ENCODE measurements around the gene LMBR1.

DNA sequence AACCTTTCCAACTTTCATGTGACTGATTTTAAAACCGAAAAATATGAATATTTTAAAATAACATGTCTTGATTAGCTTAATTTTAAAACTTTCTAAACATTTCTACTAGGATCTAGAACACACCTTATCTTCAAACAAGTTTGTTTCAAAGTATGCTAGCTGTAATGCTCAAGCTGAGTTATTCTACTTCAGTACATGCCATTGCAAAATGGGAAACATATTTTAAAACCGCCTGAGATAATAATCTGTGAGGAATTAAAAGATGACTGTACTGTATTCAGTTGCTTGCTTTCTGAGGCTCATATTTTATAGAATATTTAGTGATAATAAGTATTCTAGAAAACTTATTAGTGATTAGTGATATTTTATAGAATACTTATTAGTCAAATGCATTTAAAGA is 99.6 kb downstream of the LMBR1 start:
- TF ChIP-seq, protein P1, sequence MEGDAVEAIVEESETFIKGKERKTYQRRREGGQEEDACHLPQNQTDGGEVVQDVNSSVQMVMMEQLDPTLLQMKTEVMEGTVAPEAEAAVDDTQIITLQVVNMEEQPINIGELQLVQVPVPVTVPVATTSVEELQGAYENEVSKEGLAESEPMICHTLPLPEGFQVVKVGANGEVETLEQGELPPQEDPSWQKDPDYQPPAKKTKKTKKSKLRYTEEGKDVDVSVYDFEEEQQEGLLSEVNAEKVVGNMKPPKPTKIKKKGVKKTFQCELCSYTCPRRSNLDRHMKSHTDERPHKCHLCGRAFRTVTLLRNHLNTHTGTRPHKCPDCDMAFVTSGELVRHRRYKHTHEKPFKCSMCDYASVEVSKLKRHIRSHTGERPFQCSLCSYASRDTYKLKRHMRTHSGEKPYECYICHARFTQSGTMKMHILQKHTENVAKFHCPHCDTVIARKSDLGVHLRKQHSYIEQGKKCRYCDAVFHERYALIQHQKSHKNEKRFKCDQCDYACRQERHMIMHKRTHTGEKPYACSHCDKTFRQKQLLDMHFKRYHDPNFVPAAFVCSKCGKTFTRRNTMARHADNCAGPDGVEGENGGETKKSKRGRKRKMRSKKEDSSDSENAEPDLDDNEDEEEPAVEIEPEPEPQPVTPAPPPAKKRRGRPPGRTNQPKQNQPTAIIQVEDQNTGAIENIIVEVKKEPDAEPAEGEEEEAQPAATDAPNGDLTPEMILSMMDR (IDR thresholded peaks at IDR 0.05), result no peak
- no peak for TF ChIP-seq POLR2A (IDR thresholded peaks at IDR 0.05)

Data from testis (tissue), 2 donors.